ENCODE data around the gene NACC2. TPM values are rescaled to one million over a fixed set of nuclear protein-coding genes. Genes with fewer than 3 reads are reported as not detected.
"Not testable (repeated sequence)": the region's sequence is repeated elsewhere in the genome, so short reads cannot be mapped to it uniquely, and the experiment has no call there.

NACC2 gene
- polyA plus RNA-seq, 1 donor: 11.8 TPM

GRCh38 chr9:136026943-136027289 is 68.2 kb downstream of the NACC2 start:
- 100% methylated on average over 1 of the region's 8 CpGs for WGBS (ENCODE audit: insufficient coverage, low lambda C conversion rate)
- DNase-seq; H3K27me3 ChIP-seq (ENCODE audit: control insufficient read depth, insufficient read depth, low read length); H3K4me3 ChIP-seq (ENCODE audit: low read length); H3K4me1 ChIP-seq (ENCODE audit: control insufficient read depth, insufficient read depth, low read length); H3K27ac ChIP-seq (ENCODE audit: low read length); H3K9me3 ChIP-seq (ENCODE audit: control insufficient read depth, low read depth, low read length): not testable (repeated sequence)
- peaks cover 32% of the 10 kb centered on the region for H3K36me3 ChIP-seq (ENCODE audit: control insufficient read depth, insufficient read depth, low read length)

GRCh38 chr9:136026266-136026942 is 68.7 kb downstream of the NACC2 start:
- Histone ChIP-seq H3K27ac (ENCODE audit: low read length) (no peak overlapping the region), H3K9me3 (ENCODE audit: control insufficient read depth, low read depth, low read length) (peaks cover 7% of the 10 kb centered on the region), H3K4me3 (ENCODE audit: low read length) (no peak overlapping the region), H3K36me3 (ENCODE audit: control insufficient read depth, insufficient read depth, low read length) (peaks cover 30% of the 10 kb centered on the region), H3K27me3 (ENCODE audit: control insufficient read depth, insufficient read depth, low read length) (no peaks in the 10 kb centered on the region), H3K4me1 (ENCODE audit: control insufficient read depth, insufficient read depth, low read length) (no peaks in the 10 kb centered on the region)
- 100% methylated on average over 2 of the region's 8 CpGs for WGBS (ENCODE audit: insufficient coverage, low lambda C conversion rate)
- no peak for DNase-seq

DNA sequence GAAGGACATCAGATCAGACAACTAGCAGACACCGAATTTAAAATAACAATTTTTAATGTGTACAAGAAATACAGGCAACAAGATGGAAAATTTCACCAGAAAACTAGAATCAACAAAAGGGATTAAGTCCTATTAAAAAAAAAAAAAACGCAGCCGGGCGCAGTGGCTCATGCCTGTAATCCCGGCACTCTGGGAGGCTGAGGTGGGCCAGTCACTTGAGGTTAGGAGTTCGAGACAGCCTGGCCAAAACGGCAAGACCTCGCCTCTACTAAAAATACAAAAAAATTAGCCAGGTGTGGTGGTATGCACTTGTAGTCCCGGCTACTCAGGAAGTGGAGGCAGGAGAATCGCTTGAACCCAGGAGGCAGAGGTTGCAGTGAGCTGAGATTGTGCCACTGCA is 69.6 kb downstream of the NACC2 start:
- Histone ChIP-seq H3K27me3 (ENCODE audit: control insufficient read depth, insufficient read depth, low read length) (no peaks in the 10 kb centered on the region), H3K4me3 (ENCODE audit: low read length) (no peak overlapping the region), H3K27ac (ENCODE audit: low read length) (no peak overlapping the region), H3K9me3 (ENCODE audit: control insufficient read depth, low read depth, low read length) (peaks cover 7% of the 10 kb centered on the region), H3K36me3 (ENCODE audit: control insufficient read depth, insufficient read depth, low read length) (peaks cover 28% of the 10 kb centered on the region), H3K4me1 (ENCODE audit: control insufficient read depth, insufficient read depth, low read length) (no peaks in the 10 kb centered on the region)
- WGBS (ENCODE audit: insufficient coverage, low lambda C conversion rate): 95% methylated on average over 4 of the region's 10 CpGs
- no peak for DNase-seq

DNA sequence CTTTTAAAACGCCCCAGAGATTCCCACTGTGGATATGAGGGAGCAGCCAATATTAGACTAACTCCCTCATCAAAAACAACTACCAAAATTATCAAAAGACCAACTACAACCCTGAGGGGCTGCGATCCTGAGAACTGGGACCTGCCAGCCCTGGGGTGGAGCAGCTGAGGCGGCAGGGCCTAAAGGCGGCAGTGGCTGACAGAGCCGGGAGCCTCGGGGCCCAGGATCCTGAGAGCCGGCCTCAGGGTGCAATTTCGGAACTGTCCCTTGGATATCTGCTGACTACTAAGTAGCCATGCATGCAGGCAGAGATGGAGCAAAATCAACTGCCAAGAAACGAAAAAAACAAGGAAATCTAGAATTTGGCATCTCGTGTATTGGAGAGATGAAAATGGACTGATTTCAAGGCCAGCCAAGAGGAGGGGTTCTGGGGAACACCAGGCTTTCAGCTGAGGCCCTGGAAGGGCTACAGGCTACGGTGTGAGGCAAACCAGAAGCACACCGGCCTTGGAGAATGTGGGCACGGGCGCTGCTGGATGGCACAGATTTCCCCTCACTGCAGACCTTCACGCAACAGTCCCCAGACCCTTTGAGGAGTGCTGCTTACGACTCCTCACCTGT is 70.3 kb downstream of the NACC2 start:
- 80% methylated on average over 1 of the region's 16 CpGs for WGBS (ENCODE audit: insufficient coverage, low lambda C conversion rate)

GRCh38 chr9:136024286-136024685 is 70.8 kb downstream of the NACC2 start:
- Histone ChIP-seq H3K9me3 (ENCODE audit: control insufficient read depth, low read depth, low read length) (peaks cover 2% of the 10 kb centered on the region), H3K4me1 (ENCODE audit: control insufficient read depth, insufficient read depth, low read length) (no peaks in the 10 kb centered on the region), H3K27me3 (ENCODE audit: control insufficient read depth, insufficient read depth, low read length) (no peaks in the 10 kb centered on the region), H3K36me3 (ENCODE audit: control insufficient read depth, insufficient read depth, low read length) (peaks cover 22% of the 10 kb centered on the region), H3K27ac (ENCODE audit: low read length) (no peak overlapping the region), H3K4me3 (ENCODE audit: low read length) (no peak overlapping the region)
- no peak for DNase-seq
- WGBS (ENCODE audit: insufficient coverage, low lambda C conversion rate): no CpG with 5 or more reads among the region's 2 CpGs

More for the DNA sequence above, 70.3 kb downstream of the NACC2 start:
- Histone ChIP-seq H3K4me1 (ENCODE audit: control insufficient read depth, insufficient read depth, low read length) (no peaks in the 10 kb centered on the region), H3K27ac (ENCODE audit: low read length) (no peak overlapping the region), H3K36me3 (ENCODE audit: control insufficient read depth, insufficient read depth, low read length) (peaks cover 27% of the 10 kb centered on the region), H3K4me3 (ENCODE audit: low read length) (no peak overlapping the region), H3K9me3 (ENCODE audit: control insufficient read depth, low read depth, low read length) (peaks cover 7% of the 10 kb centered on the region), H3K27me3 (ENCODE audit: control insufficient read depth, insufficient read depth, low read length) (no peaks in the 10 kb centered on the region)
- no peak for DNase-seq

GRCh38 chr9:136023410-136024225 is 71.5 kb downstream of the NACC2 start:
- WGBS (ENCODE audit: insufficient coverage, low lambda C conversion rate): no CpG with 5 or more reads among the region's 16 CpGs
- no peaks in the 10 kb centered on the region for H3K4me1 ChIP-seq (ENCODE audit: control insufficient read depth, insufficient read depth, low read length)
- H3K9me3 ChIP-seq (ENCODE audit: control insufficient read depth, low read depth, low read length): no peaks in the 10 kb centered on the region
- peaks cover 15% of the 10 kb centered on the region for H3K36me3 ChIP-seq (ENCODE audit: control insufficient read depth, insufficient read depth, low read length)
- H3K27me3 ChIP-seq (ENCODE audit: control insufficient read depth, insufficient read depth, low read length): no peaks in the 10 kb centered on the region
- H3K27ac ChIP-seq (ENCODE audit: low read length): no peak overlapping the region
- no peak overlapping the region for H3K4me3 ChIP-seq (ENCODE audit: low read length)
- DNase-seq: no peak

DNA sequence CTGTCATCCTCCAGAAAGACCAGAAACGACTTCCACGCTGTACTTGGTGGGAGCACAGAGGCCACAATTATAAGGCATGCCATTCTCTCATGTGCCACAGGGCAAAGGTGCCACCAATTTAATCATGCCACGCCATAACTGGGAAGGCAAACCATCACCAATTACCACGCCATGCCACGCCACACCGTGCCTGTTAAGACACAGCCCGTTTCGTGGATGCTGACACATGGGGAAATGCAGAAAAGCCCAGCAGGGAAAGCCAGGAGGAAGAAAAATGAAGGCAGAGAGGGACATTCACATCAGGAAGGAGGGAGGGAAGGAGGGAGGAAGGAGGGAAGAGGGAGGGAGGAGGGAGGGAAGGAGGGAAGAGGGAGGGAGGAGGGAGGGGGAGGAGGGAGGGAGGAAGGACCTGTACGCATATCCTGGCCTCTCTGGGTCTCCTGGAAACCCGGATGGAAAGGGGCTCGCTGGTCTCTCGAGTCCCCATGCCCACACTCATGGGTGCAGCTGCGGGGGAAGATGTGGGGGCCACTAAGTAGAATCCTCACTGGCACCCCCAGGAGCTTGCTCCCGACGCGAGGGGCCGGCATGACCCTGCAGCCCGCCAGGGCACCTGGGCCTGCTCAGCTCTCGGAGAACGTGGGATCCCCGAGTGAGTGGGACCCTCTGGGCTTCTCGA is 72.2 kb downstream of the NACC2 start:
- no peaks in the 10 kb centered on the region for H3K9me3 ChIP-seq (ENCODE audit: control insufficient read depth, low read depth, low read length)
- no peaks in the 10 kb centered on the region for H3K4me1 ChIP-seq (ENCODE audit: control insufficient read depth, insufficient read depth, low read length)
- no peak overlapping the region for H3K27ac ChIP-seq (ENCODE audit: low read length)
- DNase-seq: no peak
- H3K36me3 ChIP-seq (ENCODE audit: control insufficient read depth, insufficient read depth, low read length): peaks cover 13% of the 10 kb centered on the region
- no peak overlapping the region for H3K4me3 ChIP-seq (ENCODE audit: low read length)
- no peaks in the 10 kb centered on the region for H3K27me3 ChIP-seq (ENCODE audit: control insufficient read depth, insufficient read depth, low read length)
- WGBS (ENCODE audit: insufficient coverage, low lambda C conversion rate): no CpG with 5 or more reads among the region's 22 CpGs

DNA sequence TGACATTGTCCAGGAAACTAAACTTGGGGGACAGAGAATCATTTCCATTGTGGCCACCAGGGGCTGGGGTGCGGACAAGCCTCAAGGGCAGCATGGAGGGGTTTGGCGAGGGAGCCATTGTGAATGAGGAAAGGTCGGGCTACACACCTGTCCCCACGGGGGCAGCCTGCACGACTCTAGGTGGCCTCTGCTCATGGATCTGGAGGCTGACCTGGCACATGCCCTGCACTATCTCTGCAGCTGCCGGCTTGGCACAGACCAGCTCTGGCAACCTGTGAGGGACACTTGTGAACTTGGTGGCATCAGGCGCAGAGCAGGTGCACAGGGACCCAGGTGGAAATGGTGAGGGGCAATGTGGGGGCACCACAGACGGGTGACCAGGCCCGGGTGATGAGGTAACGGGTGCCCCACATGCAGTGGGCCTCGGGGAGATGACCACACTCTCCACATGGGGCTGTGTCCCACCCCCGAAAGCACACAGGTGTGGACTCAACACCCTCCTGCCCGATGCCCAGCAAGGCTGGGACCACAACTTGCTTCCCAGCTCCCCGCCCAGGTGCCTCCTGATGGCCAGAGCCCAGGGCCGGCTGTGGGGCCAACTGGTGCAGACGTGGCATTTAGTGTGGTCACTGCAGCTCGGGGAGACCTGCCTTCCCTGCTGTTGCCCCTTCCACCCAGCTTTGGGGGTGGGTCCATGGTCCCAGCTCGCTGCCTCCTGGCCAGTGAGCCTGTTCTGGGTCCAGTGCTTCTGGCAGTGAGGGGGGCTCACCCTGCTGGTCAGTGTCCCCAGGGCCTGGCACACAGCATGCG is 73.0 kb downstream of the NACC2 start:
- WGBS (ENCODE audit: insufficient coverage, low lambda C conversion rate): no CpG with 5 or more reads among the region's 19 CpGs
- H3K4me1 ChIP-seq (ENCODE audit: control insufficient read depth, insufficient read depth, low read length): no peaks in the 10 kb centered on the region
- no peaks in the 10 kb centered on the region for H3K27me3 ChIP-seq (ENCODE audit: control insufficient read depth, insufficient read depth, low read length)
- DNase-seq: no peak
- H3K9me3 ChIP-seq (ENCODE audit: control insufficient read depth, low read depth, low read length): no peaks in the 10 kb centered on the region
- peaks cover 13% of the 10 kb centered on the region for H3K36me3 ChIP-seq (ENCODE audit: control insufficient read depth, insufficient read depth, low read length)
- H3K4me3 ChIP-seq (ENCODE audit: low read length): no peak overlapping the region
- H3K27ac ChIP-seq (ENCODE audit: low read length): no peak overlapping the region

- WGBS (ENCODE audit: insufficient coverage, low lambda C conversion rate): 100% methylated on average over 1 of the region's 25 CpGs
- no peaks in the 10 kb centered on the region for H3K4me1 ChIP-seq (ENCODE audit: control insufficient read depth, insufficient read depth, low read length)
- no peak for DNase-seq
Observed at GRCh38 chr9:136021171-136021871, 73.8 kb downstream of the NACC2 start.

More at GRCh38 chr9:136021171-136021871, 73.8 kb downstream of the NACC2 start:
- Histone ChIP-seq H3K9me3 (ENCODE audit: control insufficient read depth, low read depth, low read length) (no peaks in the 10 kb centered on the region), H3K27me3 (ENCODE audit: control insufficient read depth, insufficient read depth, low read length) (no peaks in the 10 kb centered on the region), H3K4me3 (ENCODE audit: low read length) (no peak overlapping the region), H3K27ac (ENCODE audit: low read length) (no peak overlapping the region), H3K36me3 (ENCODE audit: control insufficient read depth, insufficient read depth, low read length) (peaks cover 11% of the 10 kb centered on the region)
